NT2/D1 (cell line): Measurements from ENCODE around the gene TACSTD2.
"Not testable (repeated sequence)": the region's sequence is repeated elsewhere in the genome, so short reads cannot be mapped to it uniquely, and the experiment has no call there.

Experiments
- DNase-seq: peaks from one replicate; pipeline ENCODE4 v3.0.0-alpha.2; 2011; ENCODE audit warnings: low read depth, low spot score
- H3K27me3 ChIP-seq: 2 replicates; pipeline ENCODE4 v1.6.0; 2011; ENCODE audit warnings: mild to moderate bottlenecking; ENCODE audit not compliant: insufficient read length, insufficient read depth
- H3K36me3 ChIP-seq: 2 replicates; pipeline ENCODE4 v1.6.1; 2011; ENCODE audit warnings: mild to moderate bottlenecking, low read length, mixed read lengths; ENCODE audit not compliant: insufficient read depth, insufficient read length
- H3K4me1 ChIP-seq: 2 replicates; pipeline ENCODE4 v1.5.1; 2011; ENCODE audit not compliant: insufficient read depth, insufficient read length
- H3K4me3 ChIP-seq: 2 replicates; pipeline ENCODE4 v1.5.1; 2011; ENCODE audit warnings: low read depth; ENCODE audit not compliant: insufficient read length
- H3K9ac ChIP-seq: 2 replicates; pipeline ENCODE4 v1.6.0; 2011; ENCODE audit warnings: low read depth; ENCODE audit not compliant: insufficient read length
- H3K9me3 ChIP-seq: 2 replicates; pipeline ENCODE4 v1.5.1; 2011; ENCODE audit warnings: mild to moderate bottlenecking, low read length; ENCODE audit not compliant: insufficient read depth
- SUZ12 ChIP-seq: IDR thresholded peaks from 2 replicates; pipeline ENCODE4 v1.6.1; 2011; ENCODE audit not compliant: insufficient read length, insufficient read depth; ENCODE audit errors: extremely low read depth
- YY1 ChIP-seq: IDR thresholded peaks from 2 replicates; pipeline ENCODE4 v1.6.1; 2011; ENCODE audit not compliant: insufficient read length, insufficient read depth
- ZNF274 ChIP-seq: IDR thresholded peaks from 2 replicates; pipeline ENCODE4 v1.6.1; 2011; ENCODE audit warnings: mild to moderate bottlenecking, low read depth, low read length

The TACSTD2 gene

DNA sequence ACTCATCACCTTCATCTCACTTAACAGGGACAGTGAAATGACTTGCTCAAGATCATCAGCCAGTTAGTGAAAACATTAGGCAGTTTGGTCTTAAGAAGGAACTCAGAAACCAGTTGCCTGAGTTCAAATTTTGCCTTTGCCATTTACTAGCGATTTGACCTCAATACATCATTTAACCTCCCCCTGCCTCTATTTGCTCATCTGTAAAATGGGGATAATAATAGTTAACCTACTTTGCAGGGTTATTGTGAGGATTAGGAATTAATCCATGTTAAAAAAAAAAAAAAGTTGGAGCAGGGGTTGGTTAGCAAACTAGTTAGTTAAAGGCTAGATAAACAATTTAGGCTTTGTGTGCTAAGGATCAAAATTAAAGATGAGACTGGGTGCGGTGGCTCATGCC is 10.6 kb upstream of the TACSTD2 start:
- Histone ChIP-seq H3K4me1 (peaks cover 4% of the 10 kb centered on the region), H3K36me3 (no peaks in the 10 kb centered on the region), H3K9me3 (no peaks in the 10 kb centered on the region), H3K4me3 (no peak overlapping the region), H3K9ac (no peak overlapping the region), H3K27me3 (no peaks in the 10 kb centered on the region)
- TF ChIP-seq ZNF274 = no peak
- no peak for TF ChIP-seq YY1
- TF ChIP-seq SUZ12 = no peak
- DNase-seq = no peak

DNA sequence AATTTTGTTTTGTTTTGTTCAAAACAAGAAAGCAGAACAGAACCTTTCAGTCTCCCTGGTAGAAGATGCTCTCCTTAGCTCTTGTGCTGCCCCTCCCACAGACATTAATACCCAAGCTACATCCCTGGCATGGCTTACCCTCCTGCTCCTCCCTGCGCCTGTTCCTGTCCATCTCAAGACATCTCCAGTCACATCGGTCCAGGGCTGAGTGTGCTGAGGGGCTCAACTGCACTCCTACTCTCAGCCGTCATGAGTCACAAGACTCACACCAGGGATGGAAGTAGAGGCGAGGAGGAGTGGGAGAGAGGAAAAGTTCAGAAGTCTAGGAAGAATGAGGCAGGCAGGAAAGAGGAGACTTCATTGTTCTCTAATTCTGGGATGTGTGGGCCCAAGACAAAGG is 9.2 kb upstream of the TACSTD2 start:
- TF ChIP-seq ZNF274 (no peak), SUZ12 (no peak), YY1 (no peak)
- DNase-seq = no peak

GRCh38 chr1:58585581-58586151 is 8.6 kb upstream of the TACSTD2 start:
- H3K4me1 ChIP-seq = peaks cover 4% of the 10 kb centered on the region
- no peaks in the 10 kb centered on the region for H3K27me3 ChIP-seq
- no peak for DNase-seq
- no peaks in the 10 kb centered on the region for H3K36me3 ChIP-seq
- no peak overlapping the region for H3K4me3 ChIP-seq
- TF ChIP-seq YY1 (no peak), ZNF274 (no peak), SUZ12 (no peak)
- H3K9me3 ChIP-seq = no peaks in the 10 kb centered on the region
- no peak overlapping the region for H3K9ac ChIP-seq

More for the DNA sequence above, 9.2 kb upstream of the TACSTD2 start:
- peaks cover 4% of the 10 kb centered on the region for H3K4me1 ChIP-seq
- no peak overlapping the region for H3K4me3 ChIP-seq
- no peaks in the 10 kb centered on the region for H3K36me3 ChIP-seq
- H3K9ac ChIP-seq = no peak overlapping the region
- no peaks in the 10 kb centered on the region for H3K27me3 ChIP-seq
- no peaks in the 10 kb centered on the region for H3K9me3 ChIP-seq

DNA sequence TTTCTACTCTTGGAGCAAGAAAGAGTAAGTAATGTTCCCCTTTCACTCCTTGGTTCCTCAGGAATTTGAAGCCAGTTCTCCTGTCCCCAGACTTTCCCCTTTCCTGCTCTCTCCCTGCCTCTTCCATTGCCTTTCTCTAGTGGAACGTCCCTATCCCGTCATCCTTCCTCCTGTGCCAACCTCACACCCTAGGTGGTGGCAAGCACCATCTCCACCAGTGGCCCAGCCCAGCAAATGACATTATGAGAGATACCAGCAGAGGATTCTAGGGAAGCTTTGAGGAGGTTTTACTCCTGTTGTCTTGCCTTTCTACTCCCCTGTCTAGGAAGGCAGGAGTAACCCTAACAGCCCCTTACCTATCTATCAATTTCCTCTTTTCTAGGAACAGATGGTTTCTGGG is 8.1 kb upstream of the TACSTD2 start:
- no peaks in the 10 kb centered on the region for H3K36me3 ChIP-seq
- no peaks in the 10 kb centered on the region for H3K27me3 ChIP-seq
- no peaks in the 10 kb centered on the region for H3K9me3 ChIP-seq
- DNase-seq = no peak
- peaks cover 4% of the 10 kb centered on the region for H3K4me1 ChIP-seq
- TF ChIP-seq YY1 (no peak), SUZ12 (no peak), ZNF274 (no peak)
- no peak overlapping the region for H3K4me3 ChIP-seq
- H3K9ac ChIP-seq = no peak overlapping the region

- no peak for TF ChIP-seq YY1
- TF ChIP-seq ZNF274 = no peak
- no peak for TF ChIP-seq SUZ12
- no peaks in the 10 kb centered on the region for H3K27me3 ChIP-seq
- peak; percentile 54 for DNase-seq
- H3K9me3 ChIP-seq = no peaks in the 10 kb centered on the region
- H3K4me1 ChIP-seq = peaks cover 4% of the 10 kb centered on the region
- H3K4me3 ChIP-seq = no peak overlapping the region
- H3K36me3 ChIP-seq = no peaks in the 10 kb centered on the region
- no peak overlapping the region for H3K9ac ChIP-seq
These were observed 7.2 kb upstream of the TACSTD2 start for GRCh38 chr1:58584082-58584895.

GRCh38 chr1:58583496-58583895 is 6.4 kb upstream of the TACSTD2 start:
- no peak overlapping the region for H3K4me3 ChIP-seq
- H3K4me1 ChIP-seq = peaks cover 4% of the 10 kb centered on the region
- no peaks in the 10 kb centered on the region for H3K27me3 ChIP-seq
- TF ChIP-seq YY1 (no peak), ZNF274 (no peak), SUZ12 (no peak)
- no peaks in the 10 kb centered on the region for H3K36me3 ChIP-seq
- DNase-seq = no peak
- H3K9ac ChIP-seq = no peak overlapping the region
- H3K9me3 ChIP-seq = no peaks in the 10 kb centered on the region

DNA sequence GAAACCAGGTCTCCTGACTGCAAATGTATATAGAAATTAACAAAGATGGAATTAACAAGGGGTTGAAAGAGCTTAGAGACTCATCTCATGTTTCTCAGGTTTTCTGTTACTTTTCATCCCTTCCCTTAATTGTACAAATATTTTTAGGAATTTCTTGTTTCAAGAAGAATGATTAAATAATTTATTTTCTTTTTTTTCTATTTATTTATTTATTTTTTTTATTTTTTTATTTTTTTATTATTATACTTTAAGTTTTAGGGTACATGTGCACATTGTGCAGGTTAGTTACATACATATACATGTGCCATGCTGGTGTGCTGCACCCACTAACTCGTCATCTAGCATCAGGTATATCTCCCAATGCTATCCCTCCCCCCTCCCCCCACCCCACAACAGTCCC is 5.1 kb upstream of the TACSTD2 start:
- peaks cover 10% of the 10 kb centered on the region for H3K27me3 ChIP-seq
- not testable (repeated sequence) for H3K36me3 ChIP-seq, H3K9me3 ChIP-seq, H3K4me1 ChIP-seq, H3K4me3 ChIP-seq, H3K9ac ChIP-seq, DNase-seq
